ENCODE data around the gene SHMT2. TPM values are rescaled to one million over a fixed set of nuclear protein-coding genes. Genes with fewer than 3 reads are reported as not detected.

Gene SHMT2
- total RNA-seq, 1 experiment from 2014 or later = 210 TPM

GRCh38 chr12:57233357-57234232, 4.1 kb downstream of the SHMT2 start:
- intact Hi-C loops (cut with micrococcal nuclease) = no loop called here
- H3K27ac ChIP-seq (ENCODE audit: low read length) = no peak overlapping the region
- no TSS peak for BruUV-seq (replicated peaks)
- ChIA-PET CTCF (no interaction called here), POLR2A (ENCODE audit: unreplicated experiment) (no interaction called here)
- H3K79me2 ChIP-seq (ENCODE audit: low read length) = peaks cover 38% of the 10 kb centered on the region
- H3F3A ChIP-seq (ENCODE audit: low read length, unreplicated experiment) = no peaks in the 10 kb centered on the region
- no peak for TF ChIP-seq EZH2 (IDR thresholded peaks at IDR 0.05; ENCODE audit: low read length, unreplicated experiment)
- no peaks in the 10 kb centered on the region for H3K9me3 ChIP-seq (ENCODE audit: low read length)
- no peak overlapping the region for H3K4me2 ChIP-seq (ENCODE audit: low read length)
- no peak overlapping the region for H3K4me3 ChIP-seq (ENCODE audit: low read length)
- no peaks in the 10 kb centered on the region for H3K27me3 ChIP-seq (ENCODE audit: low read length)
- ATAC-seq (no peak), DNase-seq (no peak)
- H3K4me1 ChIP-seq (ENCODE audit: insufficient read depth, low read length) = peaks cover 19% of the 10 kb centered on the region
- no peak overlapping the region for H2AFZ ChIP-seq (ENCODE audit: low read length)
- H4K20me1 ChIP-seq (ENCODE audit: low read length) = peaks cover 2% of the 10 kb centered on the region; the same call in 1 of the 2 replicates
- no peak overlapping the region for H3K9ac ChIP-seq (ENCODE audit: low read length)
- peaks cover 34% of the 10 kb centered on the region; the same call in 1 of the 2 replicates for H3K36me3 ChIP-seq (ENCODE audit: low read depth, low read length)
- H3K9me2 ChIP-seq (replicated peaks; ENCODE audit: low read length) = no peaks in the 10 kb centered on the region

GRCh38 chr12:57234233-57234570, 4.7 kb downstream of the SHMT2 start:
- peaks cover 38% of the 10 kb centered on the region for H3K79me2 ChIP-seq (ENCODE audit: low read length)
- no peak overlapping the region for H3K9ac ChIP-seq (ENCODE audit: low read length)
- POLR2A ChIA-PET (ENCODE audit: unreplicated experiment) = no interaction called here
- CTCF ChIA-PET = no interaction called here
- no peak overlapping the region for H3K4me3 ChIP-seq (ENCODE audit: low read length)
- ATAC-seq (no peak), DNase-seq (no peak)
- intact Hi-C loops (cut with micrococcal nuclease) = no loop called here
- H3K27me3 ChIP-seq (ENCODE audit: low read length) = no peaks in the 10 kb centered on the region
- no peaks in the 10 kb centered on the region for H3K9me2 ChIP-seq (replicated peaks; ENCODE audit: low read length)
- no peak overlapping the region for H2AFZ ChIP-seq (ENCODE audit: low read length)
- H3K4me2 ChIP-seq (ENCODE audit: low read length) = no peak overlapping the region
- no peaks in the 10 kb centered on the region for H3K9me3 ChIP-seq (ENCODE audit: low read length)
- peaks cover 18% of the 10 kb centered on the region for H3K4me1 ChIP-seq (ENCODE audit: insufficient read depth, low read length)
- H3F3A ChIP-seq (ENCODE audit: low read length, unreplicated experiment) = no peaks in the 10 kb centered on the region
- TF ChIP-seq EZH2 (IDR thresholded peaks at IDR 0.05; ENCODE audit: low read length, unreplicated experiment) (no peak), CTCF (conservative IDR thresholded peaks at IDR 0.05; ENCODE audit: low read depth, low read length) (no peak), EZH2phosphoT487 (IDR thresholded peaks at IDR 0.05; ENCODE audit: borderline replicate concordance, low read length) (no peak)
- BruUV-seq (replicated peaks) = no TSS peak
- H3K36me3 ChIP-seq (ENCODE audit: low read depth, low read length) = peaks cover 34% of the 10 kb centered on the region; the same call in 1 of the 2 replicates
- H3K27ac ChIP-seq (ENCODE audit: low read length) = no peak overlapping the region
- H4K20me1 ChIP-seq (ENCODE audit: low read length) = peaks cover 2% of the 10 kb centered on the region; the same call in 1 of the 2 replicates

GRCh38 chr12:57234571-57235016, 5.1 kb downstream of the SHMT2 start:
- CTCF ChIA-PET = no interaction called here

More at GRCh38 chr12:57234571-57235016, 5.1 kb downstream of the SHMT2 start:
- no TSS peak for BruUV-seq (replicated peaks)
- Histone ChIP-seq H4K20me1 (ENCODE audit: low read length) (peaks cover 2% of the 10 kb centered on the region; the same call in 1 of the 2 replicates), H3F3A (ENCODE audit: low read length, unreplicated experiment) (no peaks in the 10 kb centered on the region), H3K4me3 (ENCODE audit: low read length) (no peak overlapping the region), H3K9me3 (ENCODE audit: low read length) (no peaks in the 10 kb centered on the region), H3K4me2 (ENCODE audit: low read length) (no peak overlapping the region), H3K36me3 (ENCODE audit: low read depth, low read length) (peaks cover 34% of the 10 kb centered on the region; the same call in 1 of the 2 replicates), H3K27ac (ENCODE audit: low read length) (no peak overlapping the region), H3K27me3 (ENCODE audit: low read length) (no peaks in the 10 kb centered on the region), H3K79me2 (ENCODE audit: low read length) (peaks cover 36% of the 10 kb centered on the region), H2AFZ (ENCODE audit: low read length) (no peak overlapping the region), H3K4me1 (ENCODE audit: insufficient read depth, low read length) (peaks cover 20% of the 10 kb centered on the region), H3K9ac (ENCODE audit: low read length) (no peak overlapping the region), H3K9me2 (replicated peaks; ENCODE audit: low read length) (no peaks in the 10 kb centered on the region)
- TF ChIP-seq CTCF (conservative IDR thresholded peaks at IDR 0.05; ENCODE audit: low read depth, low read length) = no peak
- no peak for TF ChIP-seq EZH2 (IDR thresholded peaks at IDR 0.05; ENCODE audit: low read length, unreplicated experiment)
- TF ChIP-seq EZH2phosphoT487 (IDR thresholded peaks at IDR 0.05; ENCODE audit: borderline replicate concordance, low read length) = no peak
- DNase-seq (no peak), ATAC-seq (no peak)
- intact Hi-C loops (cut with micrococcal nuclease) = no loop called here
- POLR2A ChIA-PET (ENCODE audit: unreplicated experiment) = no interaction called here
